ENCODE results near the gene KLK3.

The KLK3 gene

GRCh38 chr19:50832666-50833065 is 22.0 kb upstream of the KLK3 start:
- DNase-seq = no peak

GRCh38 chr19:50833117-50833801 is 21.5 kb upstream of the KLK3 start, which contains the start of gene KLK15:
KLK15 (minus strand) TSS chr19:50833574; CDS start chr19:50831492, 2,082 bp downstream.
- no peak for DNase-seq

- DNase-seq = no peak
Measured at GRCh38 chr19:50833802-50834167, 20.9 kb upstream of the KLK3 start.

DNA sequence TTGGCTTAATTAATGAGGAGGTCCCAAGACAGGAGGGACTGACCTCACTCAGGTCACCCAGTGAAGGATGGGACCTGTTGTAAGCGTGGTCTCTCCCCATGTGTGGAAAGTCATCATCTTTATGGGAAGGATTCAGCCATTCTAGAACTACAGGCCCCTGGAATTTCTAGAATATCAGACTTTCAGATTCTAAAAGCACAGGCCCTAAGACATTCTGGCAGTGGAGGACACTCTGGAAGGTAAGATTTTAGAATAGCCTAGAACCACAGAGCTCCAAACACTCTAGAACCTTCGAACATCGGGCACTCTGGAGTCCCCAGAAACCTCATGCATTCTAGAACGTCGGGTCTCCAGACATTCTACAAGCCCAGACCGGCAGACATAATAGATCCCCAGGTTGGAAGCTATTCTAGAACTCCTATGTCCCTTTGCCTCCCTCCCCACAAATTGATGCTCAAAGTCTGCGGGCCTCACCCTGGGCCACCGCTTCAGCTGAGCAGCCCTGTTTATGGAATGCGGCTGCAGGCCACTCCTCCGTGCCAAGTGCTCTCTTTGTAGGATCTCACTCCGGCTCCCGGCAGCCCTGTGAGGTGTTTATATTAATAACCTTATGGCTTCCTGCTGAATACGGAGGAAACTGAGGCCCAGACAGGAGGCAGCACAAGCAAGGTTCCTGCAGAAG is 19.5 kb upstream of the KLK3 start:
- no peak for DNase-seq

- DNase-seq = peak; percentile 16
Measured at GRCh38 chr19:50835785-50836542, 18.8 kb upstream of the KLK3 start.

GRCh38 chr19:50836543-50837195 is 18.0 kb upstream of the KLK3 start:
- no peak for DNase-seq

DNA sequence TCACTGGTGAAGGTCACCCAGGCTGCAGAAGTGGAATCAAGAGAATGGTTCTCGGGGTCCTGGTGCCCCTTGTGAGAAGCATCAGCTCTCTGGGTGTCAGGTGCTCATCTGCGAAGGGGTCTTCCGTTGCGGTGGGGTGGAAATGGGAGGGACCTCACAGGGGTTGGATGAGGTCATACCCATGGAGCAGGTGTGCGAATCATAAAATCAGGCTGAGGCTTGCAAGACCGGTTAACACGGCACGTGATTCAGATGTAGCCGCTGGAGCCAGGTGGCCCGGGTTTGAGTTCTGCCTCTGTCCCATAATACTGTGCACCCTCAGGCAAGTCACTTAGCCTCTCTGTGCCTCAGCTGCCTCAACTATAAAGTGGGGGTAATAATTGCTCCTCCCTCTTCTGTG is 17.4 kb upstream of the KLK3 start:
- DNase-seq = no peak

DNA sequence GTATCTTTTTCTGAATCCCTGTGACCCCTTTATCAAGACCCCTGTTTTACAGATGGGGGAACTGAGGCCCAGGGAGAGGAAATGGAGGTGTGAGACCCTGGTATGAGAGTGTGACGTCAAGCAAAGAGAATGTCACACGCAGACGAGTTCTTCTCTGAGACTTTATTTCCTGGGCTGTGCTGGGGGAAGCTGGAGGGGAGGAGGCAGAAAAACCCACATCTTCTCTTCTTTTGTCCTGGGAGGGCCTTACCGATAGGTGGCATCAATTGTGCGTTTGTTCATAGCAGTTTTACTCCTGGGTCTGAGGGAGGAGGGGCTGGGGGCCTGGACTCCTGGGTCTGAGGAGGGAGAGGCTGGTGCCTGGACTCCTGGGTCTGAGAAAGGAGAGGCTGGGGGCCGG is 16.5 kb upstream of the KLK3 start:
- no peak for DNase-seq

GRCh38 chr19:50839712-50840655 is 14.7 kb upstream of the KLK3 start:
- no peak for DNase-seq

- no peak for DNase-seq
Measured at GRCh38 chr19:50842130-50842529, 12.6 kb upstream of the KLK3 start.

DNA sequence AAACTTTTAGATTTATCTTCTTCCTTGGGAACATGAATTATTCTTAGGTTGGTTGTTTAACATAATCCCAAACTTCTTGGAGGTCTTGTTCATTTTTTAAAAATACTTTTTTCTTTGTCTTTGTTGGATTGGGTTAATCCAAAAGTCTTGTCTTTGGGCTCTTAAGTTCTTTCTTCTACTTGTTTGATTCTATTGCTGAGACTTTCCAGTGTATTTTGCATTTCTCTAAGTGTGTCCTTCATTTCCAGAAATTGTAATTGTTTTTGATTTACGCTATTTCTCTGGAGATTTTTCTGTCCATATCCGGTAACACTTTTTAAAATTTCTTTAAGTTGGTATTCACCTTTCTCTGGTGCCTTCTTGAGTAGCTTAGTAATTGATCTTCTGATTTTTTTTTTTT is 11.5 kb upstream of the KLK3 start:
- no peak for DNase-seq

- no peak for DNase-seq
Measured at GRCh38 chr19:50843701-50844221, 11.0 kb upstream of the KLK3 start.

GRCh38 chr19:50844296-50844935 is 10.3 kb upstream of the KLK3 start:
- no peak for DNase-seq

DNA sequence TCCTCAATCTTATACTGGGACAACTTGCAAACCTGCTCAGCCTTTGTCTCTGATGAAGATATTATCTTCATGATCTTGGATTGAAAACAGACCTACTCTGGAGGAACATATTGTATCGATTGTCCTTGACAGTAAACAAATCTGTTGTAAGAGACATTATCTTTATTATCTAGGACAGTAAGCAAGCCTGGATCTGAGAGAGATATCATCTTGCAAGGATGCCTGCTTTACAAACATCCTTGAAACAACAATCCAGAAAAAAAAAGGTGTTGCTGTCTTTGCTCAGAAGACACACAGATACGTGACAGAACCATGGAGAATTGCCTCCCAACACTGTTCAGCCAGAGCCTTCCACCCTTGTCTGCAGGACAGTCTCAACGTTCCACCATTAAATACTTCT is 4.0 kb upstream of the KLK3 start:
- DNase-seq = no peak

DNA sequence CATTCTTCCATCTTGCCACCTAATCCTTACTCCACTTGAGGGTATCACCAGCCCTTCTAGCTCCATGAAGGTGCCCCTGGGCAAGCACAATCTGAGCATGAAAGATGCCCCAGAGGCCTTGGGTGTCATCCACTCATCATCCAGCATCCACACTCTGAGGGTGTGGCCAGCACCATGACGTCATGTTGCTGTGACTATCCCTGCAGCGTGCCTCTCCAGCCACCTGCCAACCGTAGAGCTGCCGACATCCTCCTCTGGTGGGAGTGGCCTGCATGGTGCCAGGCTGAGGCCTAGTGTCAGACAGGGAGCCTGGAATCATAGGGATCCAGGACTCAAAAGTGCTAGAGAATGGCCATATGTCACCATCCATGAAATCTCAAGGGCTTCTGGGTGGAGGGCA is 3.1 kb upstream of the KLK3 start:
- no peak for DNase-seq

DNA sequence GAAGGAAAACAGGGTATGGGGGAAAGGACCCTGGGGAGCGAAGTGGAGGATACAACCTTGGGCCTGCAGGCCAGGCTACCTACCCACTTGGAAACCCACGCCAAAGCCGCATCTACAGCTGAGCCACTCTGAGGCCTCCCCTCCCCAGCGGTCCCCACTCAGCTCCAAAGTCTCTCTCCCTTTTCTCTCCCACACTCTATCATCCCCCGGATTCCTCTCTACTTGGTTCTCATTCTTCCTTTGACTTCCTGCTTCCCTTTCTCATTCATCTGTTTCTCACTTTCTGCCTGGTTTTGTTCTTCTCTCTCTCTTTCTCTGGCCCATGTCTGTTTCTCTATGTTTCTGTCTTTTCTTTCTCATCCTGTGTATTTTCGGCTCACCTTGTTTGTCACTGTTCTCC is 2.7 kb downstream of the KLK3 start:
- no peak for DNase-seq

DNA sequence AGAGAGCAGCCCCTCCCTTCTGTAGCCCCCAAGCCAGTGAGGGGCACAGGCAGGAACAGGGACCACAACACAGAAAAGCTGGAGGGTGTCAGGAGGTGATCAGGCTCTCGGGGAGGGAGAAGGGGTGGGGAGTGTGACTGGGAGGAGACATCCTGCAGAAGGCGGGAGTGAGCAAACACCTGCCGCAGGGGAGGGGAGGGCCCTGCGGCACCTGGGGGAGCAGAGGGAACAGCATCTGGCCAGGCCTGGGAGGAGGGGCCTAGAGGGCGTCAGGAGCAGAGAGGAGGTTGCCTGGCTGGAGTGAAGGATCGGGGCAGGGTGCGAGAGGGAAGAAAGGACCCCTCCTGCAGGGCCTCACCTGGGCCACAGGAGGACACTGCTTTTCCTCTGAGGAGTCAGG is 4.2 kb downstream of the KLK3 start:
- no peak for DNase-seq

GRCh38 chr19:50859849-50860248 is 5.1 kb downstream of the KLK3 start:
- DNase-seq = no peak

DNA sequence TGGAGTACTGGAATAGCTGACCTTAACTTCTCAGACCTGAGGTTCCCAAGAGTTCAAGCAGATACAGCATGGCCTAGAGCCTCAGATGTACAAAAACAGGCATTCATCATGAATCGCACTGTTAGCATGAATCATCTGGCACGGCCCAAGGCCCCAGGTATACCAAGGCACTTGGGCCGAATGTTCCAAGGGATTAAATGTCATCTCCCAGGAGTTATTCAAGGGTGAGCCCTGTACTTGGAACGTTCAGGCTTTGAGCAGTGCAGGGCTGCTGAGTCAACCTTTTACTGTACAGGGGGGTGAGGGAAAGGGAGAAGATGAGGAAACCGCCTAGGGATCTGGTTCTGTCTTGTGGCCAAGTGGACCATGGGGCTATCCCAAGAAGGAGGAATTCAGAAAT is 6.3 kb downstream of the KLK3 start:
- DNase-seq = no peak

- DNase-seq = no peak
Measured at GRCh38 chr19:50861496-50862286, 7.0 kb downstream of the KLK3 start.

GRCh38 chr19:50869479-50869878 is 14.8 kb downstream of the KLK3 start:
- no peak for DNase-seq
